ENCODE data around the gene CMSS1.

CMSS1 gene

GRCh38 chr3:100114413-100115030, 296.9 kb downstream of the CMSS1 start, which contains the start of gene FILIP1L:
TSS of gene FILIP1L (minus strand) at chr3:100114501.
- no peak within 1 kb of the TSS for H3K27ac ChIP-seq
- TF ChIP-seq ZFX (IDR thresholded peaks at IDR 0.05): no peak
- TF ChIP-seq CTCF (conservative IDR thresholded peaks at IDR 0.05): no peak

GRCh38 chr3:100117093-100117492, 299.4 kb downstream of the CMSS1 start:
- no peak overlapping the region for H3K27ac ChIP-seq
- no peak for TF ChIP-seq ZFX (IDR thresholded peaks at IDR 0.05)
- TF ChIP-seq CTCF (conservative IDR thresholded peaks at IDR 0.05): no peak

- H3K27ac ChIP-seq: no peak overlapping the region
- TF ChIP-seq ZFX (IDR thresholded peaks at IDR 0.05) (no peak), CTCF (conservative IDR thresholded peaks at IDR 0.05) (no peak)
Observed at GRCh38 chr3:100120012-100120411, 302.4 kb downstream of the CMSS1 start.

GRCh38 chr3:100120693-100121092, 303.0 kb downstream of the CMSS1 start:
- TF ChIP-seq CTCF (conservative IDR thresholded peaks at IDR 0.05) (no peak), ZFX (IDR thresholded peaks at IDR 0.05) (no peak)
- no peak overlapping the region for H3K27ac ChIP-seq

- TF ChIP-seq CTCF (conservative IDR thresholded peaks at IDR 0.05) (no peak), ZFX (IDR thresholded peaks at IDR 0.05) (no peak)
- no peak overlapping the region for H3K27ac ChIP-seq
Observed at GRCh38 chr3:100122321-100122720, 304.7 kb downstream of the CMSS1 start.

GRCh38 chr3:100123112-100123511, 305.4 kb downstream of the CMSS1 start:
- H3K27ac ChIP-seq: no peak overlapping the region
- TF ChIP-seq CTCF (conservative IDR thresholded peaks at IDR 0.05) (no peak), ZFX (IDR thresholded peaks at IDR 0.05) (no peak)

GRCh38 chr3:100124201-100124761, 306.6 kb downstream of the CMSS1 start:
- no peak overlapping the region for H3K27ac ChIP-seq
- TF ChIP-seq ZFX (IDR thresholded peaks at IDR 0.05): no peak
- no peak for TF ChIP-seq CTCF (conservative IDR thresholded peaks at IDR 0.05)

Data from C4-2B (cell line).